Measurements from ENCODE around the gene TBX18.

TBX18 gene

DNA sequence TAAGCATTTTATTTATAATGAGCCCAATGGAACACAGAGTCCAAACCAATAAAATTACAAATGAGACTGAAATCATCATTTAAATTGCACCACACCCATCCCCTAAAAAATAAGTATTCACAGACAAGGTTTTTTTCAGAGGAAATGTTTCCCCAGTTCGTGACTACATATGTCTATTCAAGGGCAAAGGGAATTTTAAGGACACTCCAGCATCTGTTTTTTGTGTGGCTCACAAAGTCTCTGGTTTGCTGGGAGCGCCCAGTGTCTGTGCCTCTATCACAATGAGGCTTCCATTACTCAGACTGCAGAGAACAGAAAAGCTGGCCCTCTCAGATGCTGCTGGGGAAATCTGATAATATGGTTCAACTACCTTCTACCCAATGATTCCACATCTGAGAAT, 16.0 kb downstream of the TBX18 start:
- DNase-seq (ENCODE audit: low spot score): no peak

DNA sequence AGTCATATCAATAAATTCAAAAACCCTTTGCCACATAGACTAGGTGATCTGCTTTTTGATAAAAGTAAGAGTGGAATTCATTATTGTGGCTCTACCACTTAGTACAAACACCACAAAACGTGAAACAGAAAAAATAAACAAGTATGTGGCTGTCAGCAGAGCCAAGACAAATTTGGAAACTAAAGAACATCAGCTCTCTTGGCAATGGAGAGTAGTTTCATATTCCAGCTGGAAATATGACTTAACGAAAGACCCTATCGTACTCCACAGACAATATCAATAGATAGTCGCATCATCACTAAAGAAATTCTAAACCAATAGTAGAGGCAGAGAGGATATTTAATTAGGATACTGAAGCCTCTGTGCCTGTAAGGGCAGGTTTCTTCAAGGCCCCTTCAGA, 20.8 kb downstream of the TBX18 start:
- no peak for DNase-seq (ENCODE audit: low spot score)

- DNase-seq (ENCODE audit: low spot score): no peak
These were observed 24.0 kb downstream of the TBX18 start for GRCh38 chr6:84740385-84740784.

DNA sequence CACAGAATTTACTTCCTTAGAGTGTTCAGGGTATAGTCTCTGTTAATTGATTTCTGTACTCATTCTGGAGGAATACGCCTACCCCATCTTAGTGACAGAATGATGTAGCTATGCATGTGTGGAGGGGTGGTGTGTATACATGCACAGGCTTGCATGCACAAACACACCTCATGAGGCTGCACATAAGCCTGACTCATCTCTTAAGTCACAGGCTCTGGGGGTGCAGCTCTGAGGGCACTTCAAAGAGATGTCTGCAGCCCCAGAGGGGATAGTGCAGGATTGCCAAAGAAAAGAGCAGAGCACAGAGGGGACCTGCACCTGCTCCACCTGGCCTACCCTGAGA, 24.6 kb downstream of the TBX18 start:
- no peak for DNase-seq (ENCODE audit: low spot score)

- DNase-seq (ENCODE audit: low spot score): no peak
These were observed 25.2 kb downstream of the TBX18 start for GRCh38 chr6:84738996-84739865.

- no peak for DNase-seq (ENCODE audit: low spot score)
These were observed 30.5 kb downstream of the TBX18 start for GRCh38 chr6:84733889-84734288.

- DNase-seq (ENCODE audit: low spot score): no peak
These were observed 32.5 kb downstream of the TBX18 start for GRCh38 chr6:84731901-84732300.

DNA sequence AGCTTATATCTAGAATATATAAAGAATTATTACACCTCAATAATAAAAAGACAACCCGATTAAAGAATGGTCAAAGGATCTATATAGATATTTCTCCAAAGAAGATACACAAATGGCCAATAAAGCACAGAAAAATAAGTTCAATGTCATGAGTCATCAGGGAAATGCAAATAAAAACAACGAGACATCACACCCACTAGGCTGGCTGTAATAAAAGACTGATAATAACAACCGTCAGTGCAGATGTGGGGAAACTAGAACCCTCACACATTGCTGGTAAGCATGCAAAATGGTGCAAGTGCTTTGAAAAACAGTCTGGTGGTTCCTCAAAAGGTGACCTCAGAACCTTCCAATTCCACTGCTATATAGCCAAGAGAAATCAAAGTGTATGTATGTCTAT, 33.0 kb downstream of the TBX18 start:
- DNase-seq (ENCODE audit: low spot score): no peak

DNA sequence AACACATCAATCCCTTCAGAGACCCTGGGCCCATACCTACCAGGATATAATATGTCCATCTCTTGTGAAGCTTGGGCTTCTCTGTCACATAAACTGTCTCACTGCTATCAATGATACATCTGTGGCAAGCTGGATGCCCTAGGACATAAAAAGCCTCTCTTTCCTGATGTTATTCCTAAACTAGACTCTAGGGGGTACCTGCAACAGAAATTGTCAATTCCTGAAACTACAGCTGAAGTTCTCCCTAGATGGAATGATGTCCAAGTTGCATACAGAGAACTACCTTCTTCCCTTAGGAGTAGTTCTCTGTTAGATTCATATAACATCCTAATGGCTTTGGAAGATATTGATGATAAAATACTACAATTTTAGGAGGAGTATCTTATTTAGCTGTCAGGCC, 35.8 kb downstream of the TBX18 start:
- DNase-seq (ENCODE audit: low spot score): peak; percentile 37

GRCh38 chr6:84719152-84719551, 45.2 kb downstream of the TBX18 start:
- no peak for DNase-seq (ENCODE audit: low spot score)

- DNase-seq (ENCODE audit: low spot score): no peak
These were observed 46.1 kb downstream of the TBX18 start for GRCh38 chr6:84718038-84718955.

- no peak for DNase-seq (ENCODE audit: low spot score)
These were observed 55.3 kb downstream of the TBX18 start for GRCh38 chr6:84709121-84709520.

GRCh38 chr6:84707171-84707570, 57.2 kb downstream of the TBX18 start:
- DNase-seq (ENCODE audit: low spot score): no peak

DNA sequence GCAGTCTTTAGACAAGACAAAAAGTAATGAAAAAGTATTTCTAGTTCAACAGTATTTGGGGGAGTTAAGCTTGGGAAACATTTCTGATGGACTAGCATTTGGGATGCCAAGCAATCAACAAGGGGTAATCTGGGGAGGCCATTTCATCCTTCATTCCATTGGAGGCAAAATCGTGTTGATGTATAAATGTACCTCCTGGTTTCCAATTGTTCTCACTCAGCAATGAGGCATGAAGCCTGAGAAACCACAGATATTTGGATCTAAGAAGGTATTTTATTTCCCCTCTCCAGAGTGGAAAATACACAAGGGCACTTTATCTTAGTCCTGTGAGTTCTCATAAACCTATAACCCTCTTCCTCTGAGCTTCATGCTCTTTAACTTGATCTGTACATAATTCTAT, 68.2 kb downstream of the TBX18 start:
- no peak for DNase-seq (ENCODE audit: low spot score)

DNA sequence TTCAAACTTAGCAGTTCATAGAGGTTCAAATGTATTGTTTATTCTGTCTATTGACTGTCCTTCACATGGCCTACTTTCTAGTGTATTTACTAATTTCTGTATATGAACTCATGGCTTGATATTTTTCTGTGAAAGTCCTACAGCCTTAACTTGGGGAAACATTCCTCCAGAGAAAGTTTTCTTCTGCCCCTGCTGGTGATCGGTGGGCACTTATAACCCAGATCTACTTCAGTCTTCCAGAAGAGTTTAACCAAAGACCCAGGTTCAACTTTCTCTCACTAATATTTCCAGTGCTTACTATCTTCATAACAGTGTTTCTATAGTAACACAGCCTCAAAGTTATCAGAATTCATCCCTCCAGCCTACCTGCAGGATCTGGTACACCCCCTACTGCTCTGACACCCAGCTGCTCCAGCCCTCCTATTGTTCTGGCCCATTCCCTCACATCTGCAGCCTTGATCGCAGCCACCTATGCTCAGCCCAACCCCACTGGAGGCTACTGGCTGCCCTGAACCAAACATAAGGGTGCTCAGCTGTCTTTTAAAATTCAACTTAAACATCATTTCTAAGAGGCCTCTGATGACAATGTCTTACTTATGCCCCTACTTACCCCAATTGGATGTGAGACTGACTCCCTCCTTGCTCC, 72.3 kb downstream of the TBX18 start:
- DNase-seq (ENCODE audit: low spot score): no peak

DNA sequence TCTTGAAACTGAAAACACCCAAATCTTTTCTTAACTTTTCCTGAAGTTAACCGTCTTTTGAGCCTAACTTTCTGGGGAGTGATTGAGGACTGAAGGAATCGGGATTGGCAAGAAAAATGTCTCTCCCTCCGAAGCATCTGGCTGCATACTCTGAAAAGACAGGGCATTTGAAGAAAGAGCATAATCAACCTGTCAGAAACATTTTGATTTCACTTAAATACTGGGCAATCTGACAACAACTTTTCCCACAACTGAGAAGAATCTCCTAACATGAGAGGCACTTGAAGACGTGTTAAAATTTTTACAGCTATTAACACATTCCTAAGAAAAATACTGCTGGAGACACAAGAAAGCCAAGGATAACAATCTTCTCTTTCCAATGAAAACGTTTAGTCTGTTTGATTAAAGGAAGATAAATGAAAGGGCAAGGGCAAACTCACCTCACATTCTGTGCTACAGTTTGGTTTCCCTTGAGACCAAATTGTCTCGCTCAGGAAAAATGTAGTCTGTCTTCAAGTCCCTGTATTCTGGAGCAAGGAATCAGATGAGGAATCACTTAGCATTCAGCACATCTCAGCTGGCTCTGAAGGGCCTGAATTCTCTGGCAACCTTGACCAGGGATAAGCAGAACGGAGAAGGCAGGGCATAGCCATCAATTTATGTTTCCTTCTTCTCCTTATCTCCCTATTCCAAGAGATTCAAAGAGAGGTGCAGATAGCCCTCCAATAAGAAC, 76.1 kb downstream of the TBX18 start:
- DNase-seq (ENCODE audit: low spot score): no peak

DNA sequence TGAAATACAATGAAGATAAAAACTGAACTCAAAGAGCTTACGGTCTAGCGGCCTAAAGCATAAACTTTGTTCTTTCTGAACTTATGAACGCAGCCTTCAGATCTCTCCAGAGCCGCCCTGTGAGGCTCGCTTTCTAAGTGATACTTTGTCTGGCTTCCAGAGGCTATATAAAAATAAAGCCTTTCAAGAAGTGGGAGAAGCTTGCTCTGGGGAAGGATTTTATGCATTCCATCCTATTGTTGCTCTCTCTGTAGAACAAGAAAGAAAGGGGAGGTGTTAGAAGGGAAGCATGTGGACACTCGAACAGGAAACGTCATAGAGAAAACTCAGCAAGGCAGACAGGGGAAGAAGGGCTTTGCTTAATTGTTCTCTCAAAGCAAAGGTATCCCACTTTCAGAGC, 77.0 kb downstream of the TBX18 start:
- DNase-seq (ENCODE audit: low spot score): no peak

DNA sequence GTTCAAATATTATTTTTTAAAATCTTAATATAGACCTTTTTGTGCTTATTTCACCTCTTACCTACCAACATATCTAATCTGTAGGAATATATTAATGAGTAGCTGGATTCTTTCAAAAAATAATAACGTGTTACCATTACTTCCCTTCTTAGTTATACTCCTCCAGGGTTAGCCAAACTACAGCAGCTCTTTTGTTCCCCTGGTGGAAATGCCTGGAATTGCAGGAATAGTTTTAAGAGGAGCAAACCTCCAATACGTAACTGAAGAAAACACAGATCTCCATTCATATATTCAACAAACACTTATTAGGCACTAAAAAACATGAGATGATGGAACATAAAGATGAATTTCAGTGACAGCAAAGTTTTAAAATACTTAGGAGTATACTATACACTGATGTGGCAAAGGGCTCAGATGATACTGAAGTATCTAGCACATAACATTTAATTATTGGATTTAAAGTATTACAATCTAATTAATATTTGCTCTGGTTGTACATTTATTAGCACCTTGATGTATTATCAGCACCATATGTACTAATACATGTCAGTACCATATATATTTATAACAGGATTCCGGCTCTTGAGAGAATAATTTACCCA, 78.3 kb downstream of the TBX18 start:
- no peak for DNase-seq (ENCODE audit: low spot score)

DNA sequence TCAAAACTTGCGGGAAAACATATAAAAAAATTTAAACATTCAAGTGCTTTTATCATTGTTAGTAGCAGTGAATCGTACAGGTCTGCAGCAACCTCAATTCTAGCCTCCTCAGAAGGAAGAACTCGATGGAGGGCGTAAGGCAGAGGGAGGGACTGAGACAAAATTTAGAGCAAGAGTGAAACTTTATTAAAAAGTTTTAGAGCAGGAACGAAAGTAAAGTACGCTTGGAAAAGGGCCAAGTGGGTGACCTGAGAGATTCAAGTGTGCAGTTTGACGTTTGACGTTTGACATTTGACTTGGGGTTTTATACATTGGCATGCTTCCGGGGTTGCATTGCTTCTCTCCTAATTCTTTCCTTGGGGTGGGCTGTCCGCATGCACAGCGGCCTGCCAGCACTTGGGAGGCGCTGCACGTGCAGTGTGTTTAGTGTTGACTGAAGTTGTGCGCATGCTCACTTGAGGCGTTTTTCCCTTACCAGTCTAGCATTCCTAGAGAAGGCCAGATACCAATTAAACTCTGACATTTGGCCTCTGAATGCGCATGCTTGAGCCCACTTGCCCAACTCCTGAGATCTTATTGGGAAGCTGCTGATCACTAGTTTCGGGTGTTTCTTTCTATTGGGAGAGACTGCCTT, 82.6 kb downstream of the TBX18 start:
- DNase-seq (ENCODE audit: low spot score): no peak

DNA sequence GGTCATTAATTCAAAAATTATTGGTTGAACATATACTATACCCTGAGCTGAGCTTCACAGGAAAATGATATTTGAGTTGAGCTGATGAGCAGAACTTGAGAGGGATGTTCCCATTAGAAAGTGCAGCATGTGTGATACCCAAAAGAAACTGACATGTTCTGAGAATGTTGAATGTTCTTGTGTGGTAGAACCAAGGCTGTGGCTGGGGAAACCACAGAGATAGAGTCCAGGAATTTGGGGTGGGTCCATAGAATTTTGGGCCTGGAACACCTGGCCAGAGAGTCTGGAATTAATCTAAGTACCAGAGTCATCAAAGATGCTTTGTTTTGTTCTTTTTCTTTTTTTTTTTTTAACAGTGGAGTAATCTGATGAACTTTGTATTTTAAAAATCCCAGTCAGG, 88.7 kb downstream of the TBX18 start:
- no peak for DNase-seq (ENCODE audit: low spot score)

GRCh38 chr6:84674395-84674794, 90.0 kb downstream of the TBX18 start:
- no peak for DNase-seq (ENCODE audit: low spot score)

Data from SW480 (cell line).